ENCODE measurements around the gene SLCO3A1. TPM values are rescaled to one million over a fixed set of nuclear protein-coding genes. Genes with fewer than 3 reads are reported as not detected.

SLCO3A1 gene
- total RNA-seq, 1 experiment from 2014 or later = 37.8 TPM

DNA sequence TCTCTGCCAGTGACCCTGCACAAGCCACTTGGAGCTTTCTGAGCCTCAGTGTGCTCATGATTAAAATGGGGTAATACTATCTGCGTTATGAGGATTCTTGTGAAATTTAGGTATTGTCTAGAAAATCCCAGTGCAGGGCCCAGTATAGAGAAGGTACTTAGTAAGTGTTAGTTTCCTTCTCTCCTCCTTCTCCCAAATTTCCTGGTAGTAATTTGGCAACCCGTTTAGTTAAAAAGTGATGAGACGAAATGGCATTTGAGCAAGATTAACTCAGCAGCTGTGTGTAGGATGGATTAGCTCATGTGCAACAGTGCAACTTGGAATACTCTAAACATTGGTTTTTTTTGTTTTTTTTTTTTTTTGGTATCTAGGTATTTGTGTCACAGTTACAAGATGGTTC is 84.6 kb downstream of the SLCO3A1 start:
- H3K9me2 ChIP-seq (ENCODE audit: insufficient read depth) = no peaks in the 10 kb centered on the region
- no peak overlapping the region for H3K27ac ChIP-seq
- DNase-seq = no peak
- no peak overlapping the region for H3K4me3 ChIP-seq
- H4K20me1 ChIP-seq (ENCODE audit: insufficient read depth) = no peaks in the 10 kb centered on the region
- CTCF ChIA-PET = no interaction called here
- H3K4me1 ChIP-seq (replicated peaks; ENCODE audit: insufficient read depth) = peaks cover 39% of the 10 kb centered on the region
- peaks cover 34% of the 10 kb centered on the region for H3F3A ChIP-seq (ENCODE audit: insufficient read depth, low read depth)
- no peaks in the 10 kb centered on the region for H3K27me3 ChIP-seq (ENCODE audit: insufficient read depth, low read depth)
- H2AFZ ChIP-seq = no peak overlapping the region
- TF ChIP-seq, protein P1, sequence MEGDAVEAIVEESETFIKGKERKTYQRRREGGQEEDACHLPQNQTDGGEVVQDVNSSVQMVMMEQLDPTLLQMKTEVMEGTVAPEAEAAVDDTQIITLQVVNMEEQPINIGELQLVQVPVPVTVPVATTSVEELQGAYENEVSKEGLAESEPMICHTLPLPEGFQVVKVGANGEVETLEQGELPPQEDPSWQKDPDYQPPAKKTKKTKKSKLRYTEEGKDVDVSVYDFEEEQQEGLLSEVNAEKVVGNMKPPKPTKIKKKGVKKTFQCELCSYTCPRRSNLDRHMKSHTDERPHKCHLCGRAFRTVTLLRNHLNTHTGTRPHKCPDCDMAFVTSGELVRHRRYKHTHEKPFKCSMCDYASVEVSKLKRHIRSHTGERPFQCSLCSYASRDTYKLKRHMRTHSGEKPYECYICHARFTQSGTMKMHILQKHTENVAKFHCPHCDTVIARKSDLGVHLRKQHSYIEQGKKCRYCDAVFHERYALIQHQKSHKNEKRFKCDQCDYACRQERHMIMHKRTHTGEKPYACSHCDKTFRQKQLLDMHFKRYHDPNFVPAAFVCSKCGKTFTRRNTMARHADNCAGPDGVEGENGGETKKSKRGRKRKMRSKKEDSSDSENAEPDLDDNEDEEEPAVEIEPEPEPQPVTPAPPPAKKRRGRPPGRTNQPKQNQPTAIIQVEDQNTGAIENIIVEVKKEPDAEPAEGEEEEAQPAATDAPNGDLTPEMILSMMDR (conservative IDR thresholded peaks at IDR 0.05) = no peak
- TF ChIP-seq EZH2 (IDR thresholded peaks at IDR 0.05; ENCODE audit: low read depth) = no peak
- intact Hi-C loops (cut with micrococcal nuclease; ENCODE audit: unreplicated experiment) = no loop called here
- peaks cover 79% of the 10 kb centered on the region for H3K79me2 ChIP-seq (ENCODE audit: low read depth)
- no TSS peak for BruUV-seq (replicated peaks)
- no peak overlapping the region for H3K4me2 ChIP-seq
- H3K36me3 ChIP-seq (ENCODE audit: low read depth) = no peaks in the 10 kb centered on the region
- POLR2A ChIA-PET (ENCODE audit: unreplicated experiment) = no interaction called here
- no peaks in the 10 kb centered on the region for H3K9me3 ChIP-seq (ENCODE audit: insufficient read depth, low read depth)

GRCh38 chr15:91939403-91939831 is 85.9 kb downstream of the SLCO3A1 start:
- BruUV-seq (replicated peaks) = no TSS peak
- TF ChIP-seq EZH2 (IDR thresholded peaks at IDR 0.05; ENCODE audit: low read depth) = no peak
- TF ChIP-seq, protein P1 (conservative IDR thresholded peaks at IDR 0.05) = no peak
- intact Hi-C loops (cut with micrococcal nuclease; ENCODE audit: unreplicated experiment) = no loop called here
- no peaks in the 10 kb centered on the region for H4K20me1 ChIP-seq (ENCODE audit: insufficient read depth)
- no peak overlapping the region for H2AFZ ChIP-seq
- no peaks in the 10 kb centered on the region for H3K9me2 ChIP-seq (ENCODE audit: insufficient read depth)
- H3K9me3 ChIP-seq (ENCODE audit: insufficient read depth, low read depth) = no peaks in the 10 kb centered on the region
- no peaks in the 10 kb centered on the region for H3K27me3 ChIP-seq (ENCODE audit: insufficient read depth, low read depth)
- no peak overlapping the region for H3K4me3 ChIP-seq
- H3K4me2 ChIP-seq = no peak overlapping the region
- H3K27ac ChIP-seq = peak overlapping the region; percentile 100
- no peak for DNase-seq
- CTCF ChIA-PET = no interaction called here
- H3K4me1 ChIP-seq (replicated peaks; ENCODE audit: insufficient read depth) = peaks cover 51% of the 10 kb centered on the region
- peaks cover 41% of the 10 kb centered on the region for H3F3A ChIP-seq (ENCODE audit: insufficient read depth, low read depth)
- H3K79me2 ChIP-seq (ENCODE audit: low read depth) = peaks cover 85% of the 10 kb centered on the region
- no peaks in the 10 kb centered on the region for H3K36me3 ChIP-seq (ENCODE audit: low read depth)
- POLR2A ChIA-PET (ENCODE audit: unreplicated experiment) = no interaction called here

GRCh38 chr15:91940496-91941381 is 87.2 kb downstream of the SLCO3A1 start:
- intact Hi-C loops (cut with micrococcal nuclease; ENCODE audit: unreplicated experiment) = loop anchor here (1.0 to 10.0 kb wide), 5 partner anchors 50 to 704 kb away; no protein-coding TSS in a partner anchor
- TSS peak; percentile 78 for BruUV-seq (replicated peaks)
- Histone ChIP-seq H2AFZ (no peak overlapping the region), H3F3A (ENCODE audit: insufficient read depth, low read depth) (peaks cover 41% of the 10 kb centered on the region), H3K36me3 (ENCODE audit: low read depth) (no peaks in the 10 kb centered on the region), H3K27ac (peak overlapping the region; percentile 100), H4K20me1 (ENCODE audit: insufficient read depth) (no peaks in the 10 kb centered on the region), H3K4me1 (replicated peaks; ENCODE audit: insufficient read depth) (peaks cover 61% of the 10 kb centered on the region), H3K27me3 (ENCODE audit: insufficient read depth, low read depth) (no peaks in the 10 kb centered on the region), H3K79me2 (ENCODE audit: low read depth) (peaks cover 85% of the 10 kb centered on the region), H3K9me3 (ENCODE audit: insufficient read depth, low read depth) (no peaks in the 10 kb centered on the region), H3K4me3 (peak overlapping the region; percentile 51), H3K4me2 (peak overlapping the region; percentile 80), H3K9me2 (ENCODE audit: insufficient read depth) (no peaks in the 10 kb centered on the region)
- ChIA-PET CTCF (interaction anchor here (0.6 to 2.1 kb wide), 6 partner anchors 36 to 639 kb away, joined by 3 to 10 read pairs (median 5); no protein-coding TSS in a partner anchor), POLR2A (ENCODE audit: unreplicated experiment) (interaction anchor here (0.6 to 0.7 kb wide), 7 partner anchors 16 to 929 kb away, joined by 4 to 26 read pairs (median 5); no protein-coding TSS in a partner anchor)
- DNase-seq = peak; percentile 75 to 88
- TF ChIP-seq, protein P1 (conservative IDR thresholded peaks at IDR 0.05) = no peak
- TF ChIP-seq EZH2 (IDR thresholded peaks at IDR 0.05; ENCODE audit: low read depth) = no peak

Data from PC-9 (cell line).